Heart right ventricle (tissue), 16 donors: ENCODE data around the gene KNDC1. TPM values are rescaled to one million over a fixed set of nuclear protein-coding genes. Genes with fewer than 3 reads are reported as not detected.

Experiments
- ATAC-seq, 8 donors: fragments of 200-7000 bp; cut with Tn5 transposase; one replicate each; pipeline ENCODE4 v1.9.1; 2020; ENCODE audit warnings: mild to moderate bottlenecking in 8 of 8, moderate library complexity in 8 of 8, moderate number of reproducible peaks in 1 of 8
- DNase-seq, 2 donors: peaks; one replicate each; pipeline ENCODE4 v3.0.0-alpha.2; 2020
- H3K27ac ChIP-seq, 10 donors: fragments of 200-600 bp; sonication (generic) in 2 of 10; one replicate each; pipeline versions ENCODE4 v1.5.0 to v1.8.0; 2020 to 2022; ENCODE audit warnings: mild to moderate bottlenecking in 3 of 10
- H3K27me3 ChIP-seq, 7 donors: fragments of 200-600 bp; one replicate each; pipeline ENCODE4 v1.8.0; 2021 to 2022; ENCODE audit warnings: mild to moderate bottlenecking in 2 of 7
- H3K36me3 ChIP-seq, 9 donors: fragments of 200-600 bp; sonication (generic) in 1 of 9; one replicate each; pipeline versions ENCODE4 v1.5.0 to v1.8.0; 2020 to 2022; ENCODE audit warnings: mild to moderate bottlenecking in 2 of 9
- H3K4me1 ChIP-seq, 9 donors: fragments of 200-600 bp; sonication (generic) in 1 of 9; one replicate each; pipeline versions ENCODE4 v1.5.0 to v1.8.0; 2020 to 2022; ENCODE audit warnings: mild to moderate bottlenecking in 4 of 9
- H3K4me3 ChIP-seq, 10 donors: fragments of 200-600 bp; sonication (generic) in 2 of 10; one replicate each; pipeline versions ENCODE4 v1.5.0 to v1.8.0; 2020 to 2022; ENCODE audit warnings: mild to moderate bottlenecking in 7 of 10, moderate library complexity in 2 of 10
- H3K9me3 ChIP-seq, 11 donors: fragments of 200-600 bp in 10 of 11; sonication (generic) in 2 of 11; one replicate each; pipeline versions ENCODE4 v1.5.0 to v1.8.0; 2013 to 2022; ENCODE audit warnings: mild to moderate bottlenecking in 2 of 11, control low read depth in 1 of 11, moderate library complexity in 1 of 11
- CTCF ChIP-seq, 9 donors: fragments of 200-600 bp; sonication (generic) in 2 of 9; IDR thresholded peaks; one replicate each; pipeline versions ENCODE4 v1.5.0 to v1.8.0; 2021 to 2022; ENCODE audit warnings: antibody characterized with exemption in 9 of 9, mild to moderate bottlenecking in 5 of 9, moderate library complexity in 1 of 9
- WGBS, 2 donors: extraction: QIAGEN DNeasy Blood & Tissue Kit; methylation state at CpG; one replicate each; pipeline ENCODE4 v1.1.7; 2013; ENCODE audit warnings: inconsistent platforms in 1 of 2; 5-methylcytosine and 5-hydroxymethylcytosine counted together
- intact Hi-C, 10 donors: fragments of 100-400 bp; cut with DNase I; formaldehyde crosslinking; loops; one replicate each; pipeline versions ENCODE4 v1.11.1 to v1.14.2; 2022
- polyA plus RNA-seq, 2 donors: library from polyadenylated mRNA; stranded (reverse); fragments of 200-250 nt; gene quantifications; one replicate each; pipeline ENCODE4 v1.2.3, GENCODE V29; 2013
- total RNA-seq, 10 donors: library from RNA; stranded (reverse); fragmentation: NEBNext Ultra II Directional in 3 of 10; extraction: Animal tissue kit (Norgen Biotek cat#: 25700) in 3 of 10; gene quantifications; one replicate each; pipeline versions ENCODE4 v1.2.1 to v1.2.4, GENCODE V29; 2021 to 2023
- donor health status: Arrhythmogenic right ventricular cardiomyopathy.
- donor health status: ischemic (EF 13 %, LVEDD 7.1; RV severe dilation, severe dysfunction).
- donor health status: healthy with polysubstance abuse.
- donor health status: DM: no; HTN: yes; CAD: no.
- donor health status: DM: no; HTN: no; CAD: no.
- donor health status: ischemic (EF 25% LVEDD 6.9; RV normal size, moderate dysfunction).
- donor health status: ischemic (EF 25% LVEDD 5.7; RV mildly dilated, moderate dysfunction).
- donor health status: healthy.
- donor health status: DM: yes; HTN: yes; CAD: no.
- donor health status: Ischemic cardiomyopathy.
- donor health status: ischemic (EF 35%, LVEDD 5.7; RV mildly dilated, moderate dysfunction).
- donor health status: nonischemic (EF 11% LVEDD 7.7; RV severe dilation, severe dysfunction).
- donor health status: DM: yes; HTN: yes; CAD: no.
- donor health status: PGD.
- donor health status: ischemic (EF 29% LVEDD 5.4; RV normal size, mild dysfunction).
- donor health status: nonischemic (EF 23%, LVEDD 6.1; RV moderate dilation, normal function).

KNDC1 gene
- total and polyA plus RNA-seq, 12 donors: 0.04 to 0.88 (median 0.14) TPM; not detected in 3

- Histone ChIP-seq H3K27ac (no peak overlapping the region), H3K4me3 (no peak overlapping the region), H3K9me3 (peaks cover 0 to 37% (median 3%) of the 10 kb centered on the region in 11 donors), H3K27me3 (peaks cover 0 to 43% (median 11%) of the 10 kb centered on the region in 7 donors), H3K4me1 (no peaks in the 10 kb centered on the region), H3K36me3 (no peaks in the 10 kb centered on the region)
- ATAC-seq (no peak), DNase-seq (no peak)
- no peak for TF ChIP-seq CTCF (IDR thresholded peaks at IDR 0.05)
- intact Hi-C loops: no loop called here
- WGBS, 2 donors: 89% methylated on average over 19 of the region's 19 CpGs
Observed at GRCh38 chr10:133195096-133195495, 35.1 kb downstream of the KNDC1 start.

- 92 to 95% methylated on average over 21 to 23 of the region's 23 CpGs for WGBS, 2 donors
- peaks cover 0 to 45% (median 11%) of the 10 kb centered on the region in 7 donors for H3K27me3 ChIP-seq
- TF ChIP-seq CTCF (IDR thresholded peaks at IDR 0.05): no peak
Observed at GRCh38 chr10:133195611-133196010, 35.6 kb downstream of the KNDC1 start.

GRCh38 chr10:133196221-133196915 lies 36.3 kb downstream of the KNDC1 start:
- no peak for TF ChIP-seq CTCF (IDR thresholded peaks at IDR 0.05)
- H3K36me3 ChIP-seq: no peaks in the 10 kb centered on the region
- no peak overlapping the region for H3K27ac ChIP-seq
- peaks cover 0 to 49% (median 11%) of the 10 kb centered on the region in 7 donors for H3K27me3 ChIP-seq
- DNase-seq: no peak
- H3K9me3 ChIP-seq: peaks cover 0 to 34% (median 3%) of the 10 kb centered on the region in 11 donors
- H3K4me3 ChIP-seq: no peak overlapping the region
- H3K4me1 ChIP-seq: no peaks in the 10 kb centered on the region
- intact Hi-C loops: no loop called here
- 66 to 70% methylated on average over 24 of the region's 24 CpGs for WGBS, 2 donors
- ATAC-seq: no peak

More at GRCh38 chr10:133195611-133196010, 35.6 kb downstream of the KNDC1 start:
- no peak for ATAC-seq
- H3K9me3 ChIP-seq: peaks cover 0 to 37% (median 3%) of the 10 kb centered on the region in 11 donors
- H3K27ac ChIP-seq: no peak overlapping the region
- no peaks in the 10 kb centered on the region for H3K4me1 ChIP-seq
- H3K4me3 ChIP-seq: no peak overlapping the region
- no peak for DNase-seq
- intact Hi-C loops: no loop called here
- no peaks in the 10 kb centered on the region for H3K36me3 ChIP-seq

- no peak for ATAC-seq
- intact Hi-C loops: no loop called here
- no peaks in the 10 kb centered on the region for H3K36me3 ChIP-seq
- peaks cover 0 to 49% (median 11%) of the 10 kb centered on the region in 7 donors for H3K27me3 ChIP-seq
- no peaks in the 10 kb centered on the region for H3K4me1 ChIP-seq
- DNase-seq: no peak
- H3K9me3 ChIP-seq: peaks cover 0 to 26% (median 3%) of the 10 kb centered on the region in 11 donors
- no peak for TF ChIP-seq CTCF (IDR thresholded peaks at IDR 0.05)
- no peak overlapping the region for H3K27ac ChIP-seq
- WGBS, 2 donors: 78% methylated on average over 29 to 40 of the region's 40 CpGs
- no peak overlapping the region for H3K4me3 ChIP-seq
Observed at GRCh38 chr10:133196936-133197758, 37.1 kb downstream of the KNDC1 start.
